GM23248 (cell line): ENCODE results near the gene VSIG2.

Source experiments
- EZH2 ChIP-seq: fragments of 200-600 bp; sonication (generic); IDR thresholded peaks from 2 replicates; pipeline ENCODE4 v1.6.1; 2018; ENCODE audit warnings: antibody characterized with exemption, mild to moderate bottlenecking; ENCODE audit not compliant: insufficient read depth, poor library complexity, severe bottlenecking
- EZH2phosphoT487 ChIP-seq: fragments of 200-600 bp; sonication (generic); IDR thresholded peaks from 2 replicates; pipeline ENCODE4 v1.6.1; 2018; ENCODE audit warnings: antibody characterized with exemption, moderate library complexity, mild to moderate bottlenecking, low read depth; ENCODE audit not compliant: insufficient read depth

- TF ChIP-seq EZH2phosphoT487 (no peak), EZH2 (no peak)
Measured at GRCh38 chr11:124776865-124777645, 25.0 kb upstream of the VSIG2 start.
